ENCODE measurements around the gene ZCCHC3.

The ZCCHC3 gene

DNA sequence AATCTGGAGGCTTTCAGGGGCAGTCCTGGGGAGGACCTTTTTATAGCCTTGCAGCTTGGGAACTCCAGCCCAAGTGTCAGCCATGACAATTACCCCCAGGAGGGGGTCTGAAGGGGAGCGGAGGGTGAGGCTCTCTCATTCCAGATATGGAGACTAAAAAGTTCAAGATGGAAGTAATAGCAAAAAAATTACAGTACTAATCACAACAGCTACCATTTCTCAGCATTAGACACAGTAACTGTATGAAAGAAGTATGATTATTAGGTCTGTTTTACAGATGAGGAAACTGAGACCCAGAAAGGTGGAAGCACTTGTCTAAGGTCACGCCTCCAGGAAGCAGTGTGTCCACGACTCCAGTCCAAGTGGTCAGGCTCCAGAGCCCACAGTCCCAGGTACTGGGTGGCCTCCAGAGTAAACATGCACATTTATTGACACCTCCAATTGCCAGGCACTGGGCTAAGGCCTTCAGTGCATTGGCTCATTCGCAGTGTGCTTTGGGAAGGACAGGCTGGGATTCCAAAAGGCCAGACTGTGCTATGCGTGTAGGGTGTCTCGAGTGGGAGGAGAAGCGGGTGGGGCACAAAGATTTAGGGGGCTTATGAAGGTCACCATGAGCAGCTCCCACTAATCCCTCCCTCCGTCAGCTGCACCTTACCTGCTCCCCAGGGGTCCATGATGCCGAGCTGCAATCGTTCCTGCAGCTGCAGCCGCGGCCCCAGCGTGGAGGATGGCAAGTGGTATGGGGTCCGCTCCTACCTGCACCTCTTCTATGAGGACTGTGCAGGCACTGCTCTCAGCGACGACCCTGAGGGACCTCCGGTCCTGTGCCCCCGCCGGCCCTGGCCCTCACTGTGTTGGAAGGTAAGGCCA lies 51.8 kb downstream of the ZCCHC3 start:
- TF ChIP-seq, protein P1, sequence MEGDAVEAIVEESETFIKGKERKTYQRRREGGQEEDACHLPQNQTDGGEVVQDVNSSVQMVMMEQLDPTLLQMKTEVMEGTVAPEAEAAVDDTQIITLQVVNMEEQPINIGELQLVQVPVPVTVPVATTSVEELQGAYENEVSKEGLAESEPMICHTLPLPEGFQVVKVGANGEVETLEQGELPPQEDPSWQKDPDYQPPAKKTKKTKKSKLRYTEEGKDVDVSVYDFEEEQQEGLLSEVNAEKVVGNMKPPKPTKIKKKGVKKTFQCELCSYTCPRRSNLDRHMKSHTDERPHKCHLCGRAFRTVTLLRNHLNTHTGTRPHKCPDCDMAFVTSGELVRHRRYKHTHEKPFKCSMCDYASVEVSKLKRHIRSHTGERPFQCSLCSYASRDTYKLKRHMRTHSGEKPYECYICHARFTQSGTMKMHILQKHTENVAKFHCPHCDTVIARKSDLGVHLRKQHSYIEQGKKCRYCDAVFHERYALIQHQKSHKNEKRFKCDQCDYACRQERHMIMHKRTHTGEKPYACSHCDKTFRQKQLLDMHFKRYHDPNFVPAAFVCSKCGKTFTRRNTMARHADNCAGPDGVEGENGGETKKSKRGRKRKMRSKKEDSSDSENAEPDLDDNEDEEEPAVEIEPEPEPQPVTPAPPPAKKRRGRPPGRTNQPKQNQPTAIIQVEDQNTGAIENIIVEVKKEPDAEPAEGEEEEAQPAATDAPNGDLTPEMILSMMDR (conservative IDR thresholded peaks at IDR 0.05; ENCODE audit: low read length) = no peak
- no peak overlapping the region for H3K4me3 ChIP-seq (ENCODE audit: low read length)
- DNase-seq (ENCODE audit: low read depth) = no peak

All from AG10803 (cell line).